K562 (cell line): Measurements from ENCODE around the gene TNF. TPM values are rescaled to one million over a fixed set of nuclear protein-coding genes. Genes with fewer than 3 reads are reported as not detected.

Source experiments
- ATAC-seq: fragments of 200-7000 bp; cut with Tn5 transposase; 3 replicates; pipeline ENCODE4 v1.9.1; 2020; ENCODE audit warnings: moderate library complexity
- BruUV-seq: library from RNA; stranded (reverse); fragments of 400-500 nt; replicated peaks from 2 replicates; lab custom pipeline; 2021; lab: Mats Ljungman, UMichigan
- CTCF ChIA-PET: fragments of 300-600 bp; formaldehyde crosslinking; extraction: SDS; loops from one replicate; lab custom pipeline; 2021; ENCODE audit warnings: low intra/inter-chr PET ratio; lab: Yijun Ruan, JAX
- POLR2A ChIA-PET: fragments of 300-600, 350-650 bp; sonication (Branson Sonifier 250); formaldehyde crosslinking; extraction: SDS; loops from one replicate; lab custom pipeline; 2021; ENCODE audit warnings: antibody characterized with exemption, inconsistent platforms; lab: Yijun Ruan, JAX
- DNase-seq, 4 experiments: peaks; one replicate each; pipeline versions ENCODE4 v3.0.0 to v3.0.0-alpha.2; 2011 to 2018; ENCODE audit warnings: low spot score in 3 of 4, mixed read lengths in 3 of 4; ENCODE audit errors: extremely low read depth in 1 of 4
- FAIRE-seq: peaks from 2 replicates; lab custom pipeline; 2011; peaks lifted over from hg19 to GRCh38; lab: Jason Lieb, UNC
- H2AFZ ChIP-seq: 2 replicates; pipeline ENCODE4 v1.6.0; 2011; ENCODE audit warnings: low read depth, low read length, control low read depth, inconsistent platforms
- H3K27ac ChIP-seq: fragments of 200-600 bp; 3 replicates; pipeline ENCODE4 v1.8.0; 2011; ENCODE audit warnings: low read depth, mild to moderate bottlenecking, control low read depth, inconsistent platforms, low read length, moderate library complexity, mixed read lengths; ENCODE audit errors: extremely low read depth
- H3K27me3 ChIP-seq, 2 experiments: fragments of 300-600 bp in 1 of 2; 2 replicates in 1 of 2; 3 replicates in 1 of 2; pipeline versions ENCODE4 v1.6.0 to v1.8.0; 2011; ENCODE audit warnings: inconsistent platforms in 2 of 2, low read length in 2 of 2, mild to moderate bottlenecking in 1 of 2, mixed read lengths in 1 of 2, moderate library complexity in 1 of 2; ENCODE audit not compliant: control insufficient read depth in 2 of 2, insufficient read depth in 2 of 2
- H3K36me3 ChIP-seq: fragments of 300-600 bp; 3 replicates; pipeline ENCODE4 v1.8.0; 2011; ENCODE audit warnings: mild to moderate bottlenecking, low read length, inconsistent platforms; ENCODE audit not compliant: control insufficient read depth, insufficient read depth
- H3K4me1 ChIP-seq, 2 experiments: fragments of 200-600 bp in 1 of 2; replicated peaks in 1 of 2; 2 replicates in 1 of 2; 3 replicates in 1 of 2; pipeline versions ENCODE4 v1.5.1 to v1.8.0; 2011; ENCODE audit warnings: inconsistent platforms in 2 of 2, low read length in 2 of 2, mild to moderate bottlenecking in 1 of 2, mixed read lengths in 1 of 2, moderate library complexity in 1 of 2; ENCODE audit not compliant: control insufficient read depth in 2 of 2, insufficient read depth in 2 of 2
- H3K4me2 ChIP-seq: 2 replicates; pipeline ENCODE4 v1.6.1; 2011; ENCODE audit warnings: low read length, control low read depth, inconsistent platforms, mixed read lengths; ENCODE audit not compliant: insufficient read depth
- H3K4me3 ChIP-seq: fragments of 200-600 bp; sonication (generic), shearing (Covaris generic); 2 replicates; pipeline ENCODE4 v1.5.1; 2016; ENCODE audit warnings: control low read depth, inconsistent platforms
- H3K79me2 ChIP-seq: fragments of 200-600 bp; 3 replicates; pipeline ENCODE4 v1.8.0; 2011; ENCODE audit warnings: low read length, inconsistent platforms; ENCODE audit not compliant: control insufficient read depth, insufficient read depth
- H3K9ac ChIP-seq, 2 experiments: 2 replicates each; pipeline versions ENCODE4 v1.6.0 to v1.6.1; 2011; ENCODE audit warnings: low read depth in 2 of 2, low read length in 2 of 2, control low read depth in 1 of 2, inconsistent platforms in 1 of 2, mild to moderate bottlenecking in 1 of 2, mixed read lengths in 1 of 2; ENCODE audit not compliant: insufficient read depth in 1 of 2
- H3K9me1 ChIP-seq: one replicate; pipeline ENCODE4 v1.6.0; 2011; ENCODE audit warnings: inconsistent platforms, mild to moderate bottlenecking, low read length, moderate library complexity; ENCODE audit not compliant: control insufficient read depth, insufficient read depth
- H3K9me3 ChIP-seq: replicated peaks from 2 replicates; pipeline ENCODE4 v1.5.1; 2011; ENCODE audit warnings: low read depth, low read length, inconsistent platforms; ENCODE audit not compliant: control insufficient read depth, insufficient read depth
- H4K20me1 ChIP-seq: replicated peaks from 2 replicates; pipeline ENCODE4 v1.6.1; 2011; ENCODE audit warnings: low read length, inconsistent platforms, mixed read lengths; ENCODE audit not compliant: control insufficient read depth, insufficient read depth
- CREM ChIP-seq: IDR thresholded peaks from 2 replicates; pipeline ENCODE4 v1.6.1; 2014; ENCODE audit warnings: antibody characterized with exemption, low read depth
- FOXA3 ChIP-seq, 2 experiments: fragments of 450-650 bp in 1 of 2; sonication (generic) in 1 of 2; formaldehyde crosslinking; IDR thresholded peaks in 1 of 2; conservative IDR thresholded peaks in 1 of 2; 2 replicates each; pipeline versions ENCODE4 v1.4.0 to v1.8.0; 2020 to 2022; ENCODE audit warnings: mild to moderate bottlenecking in 2 of 2, missing genetic modification reagents in 1 of 2
- LEF1 ChIP-seq: fragments of 450-650 bp; IDR thresholded peaks from 2 replicates; pipeline ENCODE4 v1.6.1; 2016; ENCODE audit warnings: mild to moderate bottlenecking
- NBN ChIP-seq: fragments of 450-650 bp; IDR thresholded peaks from 2 replicates; pipeline ENCODE4 v1.6.1; 2016; ENCODE audit warnings: low read depth, mild to moderate bottlenecking
- NFIC ChIP-seq: fragments of 450-650 bp; IDR thresholded peaks from 2 replicates; pipeline ENCODE4 v1.6.1; 2017; ENCODE audit warnings: mild to moderate bottlenecking, inconsistent platforms
- NFIX ChIP-seq: fragments of 250-450 bp; sonication (Bioruptor Pico); IDR thresholded peaks from 2 replicates; pipeline ENCODE4 v1.4.0; 2020; ENCODE audit warnings: low read depth, mild to moderate bottlenecking, moderate library complexity
- SMARCA4 ChIP-seq: fragments of 450-650 bp; IDR thresholded peaks from 2 replicates; pipeline ENCODE4 v1.6.1; 2016
- SOX6 ChIP-seq: fragments of 450-650 bp; IDR thresholded peaks from 2 replicates; pipeline ENCODE4 v1.6.1; 2014; ENCODE audit warnings: mild to moderate bottlenecking
- ZBED1 ChIP-seq: IDR thresholded peaks from 2 replicates; pipeline ENCODE4 v1.6.1; 2014
- ZBTB33 ChIP-seq: sonication (generic); formaldehyde crosslinking; IDR thresholded peaks from 2 replicates; pipeline ENCODE4 v1.8.1; 2023; ENCODE audit warnings: mild to moderate bottlenecking, missing genetic modification reagents
- ZNF384 ChIP-seq: IDR thresholded peaks from 2 replicates; pipeline ENCODE4 v1.6.1; 2012; ENCODE audit warnings: low read depth, low read length, improper control_type of control experiment
- ZNF592 ChIP-seq: fragments of 450-650 bp; IDR thresholded peaks from 2 replicates; pipeline ENCODE4 v1.6.1; 2017; ENCODE audit warnings: antibody characterized with exemption, mild to moderate bottlenecking
- WGBS: fragments of 100-300 bp; shearing (Covaris generic); methylation state at CpG from one replicate; pipeline ENCODE4 v1.1.6; 2016; ENCODE audit warnings: low coverage, mixed read lengths; ENCODE audit not compliant: insufficient coverage; ENCODE audit errors: missing lambda C conversion rate; 5-methylcytosine and 5-hydroxymethylcytosine counted together
- in situ Hi-C: fragments of 300-500 bp; cut with MboI; formaldehyde crosslinking; loops from 4 replicates; pipeline ENCODE4 v1.15.0; 2018; ENCODE audit warnings: inconsistent platforms, mixed read lengths
- intact Hi-C: fragments of 100-400 bp; cut with micrococcal nuclease; formaldehyde crosslinking; loops from 2 replicates; pipeline ENCODE4 v1.14.2; 2022
- polyA plus RNA-seq, 8 experiments: library from polyadenylated mRNA; depleted of rRNA in 4 of 8; stranded (reverse) in 5 of 8; unstranded in 3 of 8; fragments of >200 nt; fragmentation: Nextera tagmentation in 2 of 8; fragmentation: Illumina TruSeq in 1 of 8; extraction: Ambion mirVana in 2 of 8; extraction: Trizol in 1 of 8; gene quantifications; 2 replicates each; pipeline versions ENCODE4 v1.2.1 to v1.2.3, GENCODE V29; 2011 to 2014; ENCODE audit warnings: inconsistent platforms in 1 of 8, missing spikeins in 1 of 8
- total RNA-seq, 7 experiments: library from RNA; depleted of rRNA in 6 of 7; stranded (reverse); fragments of >200 nt in 6 of 7; fragmentation: Illumina TruSeq in 2 of 7; extraction: Trizol in 2 of 7; gene quantifications; 2 replicates each; pipeline versions ENCODE4 v1.2.1 to v1.2.3, GENCODE V29; 2011 to 2021; ENCODE audit warnings: low replicate concordance in 1 of 7
- TF ChIP-seq, protein P1 (sequence below): fragments of 450-650 bp; IDR thresholded peaks from 2 replicates; pipeline ENCODE4 v1.6.1; 2016; ENCODE audit warnings: borderline replicate concordance

TNF gene
- total and polyA plus RNA-seq, 9 of the 15 experiments (the other 6 are each of a cell fraction or from before 2014, with no cell fraction given) = 0.08 to 0.40 TPM; not detected in 7

DNA sequence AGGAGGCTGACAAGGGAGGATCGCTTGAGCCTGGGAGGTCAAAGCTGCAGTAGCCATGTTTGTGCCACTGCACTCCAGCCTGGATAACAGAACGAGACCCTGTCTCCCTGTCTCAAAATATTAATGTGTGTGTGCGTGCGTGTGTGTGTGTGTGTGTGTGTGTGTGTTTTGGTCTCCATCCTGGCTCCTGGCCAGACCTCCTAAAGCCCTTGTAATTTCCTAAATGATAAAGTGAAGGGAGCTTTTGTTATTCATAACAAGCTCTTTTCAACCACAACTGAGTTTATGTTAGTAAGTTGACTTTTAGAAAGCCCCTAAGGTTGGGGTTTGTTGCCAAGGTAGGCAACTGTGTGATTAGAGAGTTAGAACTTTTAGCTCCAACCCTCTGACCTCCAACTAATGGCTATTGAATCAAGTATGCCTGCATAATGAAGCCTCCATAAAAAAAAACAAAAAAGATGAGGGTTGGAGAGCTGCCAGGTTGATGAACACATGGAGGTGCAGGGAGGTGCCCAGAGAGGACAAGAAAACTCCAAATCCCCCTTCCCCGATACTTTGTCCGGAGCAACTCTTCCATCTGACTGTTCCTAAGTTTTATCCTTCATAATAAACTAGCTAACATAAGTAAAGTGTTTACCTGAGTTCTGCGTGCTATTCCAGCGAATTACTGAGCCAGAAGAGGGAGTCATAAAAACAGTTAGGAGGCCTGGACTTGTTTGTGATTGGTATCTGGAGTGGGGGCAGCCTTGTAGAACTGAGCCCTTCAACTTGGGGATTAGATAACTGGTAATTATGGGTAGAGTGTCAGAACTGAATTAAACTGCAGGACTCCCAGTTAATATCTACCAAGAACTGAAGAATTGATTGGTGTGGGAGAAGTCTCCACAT, 34.4 kb downstream of the TNF start:
- in situ Hi-C loops = no loop called here
- FAIRE-seq (peak; percentile 57), ATAC-seq (peak; percentile 65)
- peak; percentile 66 for TF ChIP-seq ZNF592
- peak; percentile 39; the same call in 1 of the 2 replicates for TF ChIP-seq NBN
- peak; percentile 96 for TF ChIP-seq NFIC
- no peak for TF ChIP-seq ZBED1
- no peak for TF ChIP-seq FOXA3 (CRISPR knock-in tag; conservative IDR thresholded peaks at IDR 0.05 in 1 of 2, IDR thresholded peaks at IDR 0.05 in 1 of 2)
- TF ChIP-seq LEF1 = peak; percentile 40; the same call in 1 of the 2 replicates
- peak; percentile 31; the same call in 1 of the 2 replicates for TF ChIP-seq ZBTB33 (CRISPR knock-in tag)
- TF ChIP-seq, protein P1, sequence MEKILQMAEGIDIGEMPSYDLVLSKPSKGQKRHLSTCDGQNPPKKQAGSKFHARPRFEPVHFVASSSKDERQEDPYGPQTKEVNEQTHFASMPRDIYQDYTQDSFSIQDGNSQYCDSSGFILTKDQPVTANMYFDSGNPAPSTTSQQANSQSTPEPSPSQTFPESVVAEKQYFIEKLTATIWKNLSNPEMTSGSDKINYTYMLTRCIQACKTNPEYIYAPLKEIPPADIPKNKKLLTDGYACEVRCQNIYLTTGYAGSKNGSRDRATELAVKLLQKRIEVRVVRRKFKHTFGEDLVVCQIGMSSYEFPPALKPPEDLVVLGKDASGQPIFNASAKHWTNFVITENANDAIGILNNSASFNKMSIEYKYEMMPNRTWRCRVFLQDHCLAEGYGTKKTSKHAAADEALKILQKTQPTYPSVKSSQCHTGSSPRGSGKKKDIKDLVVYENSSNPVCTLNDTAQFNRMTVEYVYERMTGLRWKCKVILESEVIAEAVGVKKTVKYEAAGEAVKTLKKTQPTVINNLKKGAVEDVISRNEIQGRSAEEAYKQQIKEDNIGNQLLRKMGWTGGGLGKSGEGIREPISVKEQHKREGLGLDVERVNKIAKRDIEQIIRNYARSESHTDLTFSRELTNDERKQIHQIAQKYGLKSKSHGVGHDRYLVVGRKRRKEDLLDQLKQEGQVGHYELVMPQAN = no peak
- TF ChIP-seq SOX6 = 0 out of 2 replicates have a peak, but pooled peaks have one; percentile 23
- TF ChIP-seq CREM = 0 out of 2 replicates have a peak, but pooled peaks have one; percentile 10
- TF ChIP-seq ZNF384 = peak; percentile 57
- peak; percentile 11; the same call in 1 of the 2 replicates for TF ChIP-seq NFIX (CRISPR knock-in tag)
- TF ChIP-seq SMARCA4 = 0 out of 2 replicates have a peak, but pooled peaks have one; percentile 16

More for the DNA sequence above, 34.4 kb downstream of the TNF start:
- Histone ChIP-seq H3K4me1 (peaks cover 13 to 22% of the 10 kb centered on the region in 2 experiments), H3K79me2 (no peaks in the 10 kb centered on the region), H3K9me1 (no peaks in the 10 kb centered on the region), H3K4me3 (no peak overlapping the region), H4K20me1 (no peaks in the 10 kb centered on the region), H3K9me3 (no peaks in the 10 kb centered on the region), H3K36me3 (no peaks in the 10 kb centered on the region), H3K27ac (peak overlapping the region; percentile 42; the same call in 2 of the 3 replicates), H3K4me2 (peak overlapping the region; percentile 34; the same call in 1 of the 2 replicates), H3K27me3 (no peaks in the 10 kb centered on the region), H3K9ac (peak overlapping the region in 1 of 2 experiments; percentile 5; a peak in 2 of 4 replicates), H2AFZ (peak overlapping the region; percentile 83)
- WGBS = 40% methylated on average over 8 of the region's 8 CpGs
- ChIA-PET CTCF (interaction anchor here (0.5 to 0.7 kb wide), 2 partner anchors 223 to 253 kb away, joined by 3 to 5 read pairs; no protein-coding TSS in a partner anchor), POLR2A (interaction anchor here (0.5 to 2.2 kb wide), 10 partner anchors 10 to 81 kb away, joined by 3 to 16 read pairs (median 4); partner anchors contain the start of genes BAG6, DDX39B, NCR3 and PRRC2A)
- intact Hi-C loops = no loop called here
- BruUV-seq = no TSS peak
- DNase-seq = peak in 1 of 4 experiments; percentile 42
